Activated T-helper 17 cell treated with anti-CD3 and anti-CD28 coated beads, Interleukin-2, amount 50 U/mL, for 72 hours (primary cell): ENCODE measurements around the gene DUSP1. TPM values are rescaled to one million over a fixed set of nuclear protein-coding genes. Genes with fewer than 3 reads are reported as not detected.

Source experiments
- ATAC-seq: fragments of 150-1000 bp; cut with Tn5 transposase; replicated peaks from 2 replicates; pipeline ENCODE4 v1.10.0; 2021; ENCODE audit warnings: mild to moderate bottlenecking, moderate library complexity
- H3K27ac Mint-ChIP-seq: one replicate; pipeline ENCODE4 v1.8.0; 2022; ENCODE audit warnings: mixed read lengths
- H3K27me3 Mint-ChIP-seq: one replicate; pipeline ENCODE4 v1.8.0; 2022; ENCODE audit warnings: mixed read lengths
- H3K36me3 Mint-ChIP-seq: one replicate; pipeline ENCODE4 v1.8.0; 2022; ENCODE audit warnings: low read depth, mild to moderate bottlenecking, mixed read lengths
- H3K4me1 Mint-ChIP-seq: one replicate; pipeline ENCODE4 v1.8.0; 2022; ENCODE audit warnings: mixed read lengths
- H3K4me3 Mint-ChIP-seq: one replicate; pipeline ENCODE4 v1.8.0; 2022; ENCODE audit warnings: mild to moderate bottlenecking, mixed read lengths
- H3K9me3 Mint-ChIP-seq: one replicate; pipeline ENCODE4 v1.8.0; 2022; ENCODE audit warnings: mixed read lengths
- total RNA-seq, 2 donors: library from RNA; stranded (reverse); gene quantifications; one replicate each; pipeline ENCODE4 v1.2.3, GENCODE V29; 2022

The DUSP1 gene
- total RNA-seq, 2 donors from 2014 or later = 18.3 to 24.6 TPM

DNA sequence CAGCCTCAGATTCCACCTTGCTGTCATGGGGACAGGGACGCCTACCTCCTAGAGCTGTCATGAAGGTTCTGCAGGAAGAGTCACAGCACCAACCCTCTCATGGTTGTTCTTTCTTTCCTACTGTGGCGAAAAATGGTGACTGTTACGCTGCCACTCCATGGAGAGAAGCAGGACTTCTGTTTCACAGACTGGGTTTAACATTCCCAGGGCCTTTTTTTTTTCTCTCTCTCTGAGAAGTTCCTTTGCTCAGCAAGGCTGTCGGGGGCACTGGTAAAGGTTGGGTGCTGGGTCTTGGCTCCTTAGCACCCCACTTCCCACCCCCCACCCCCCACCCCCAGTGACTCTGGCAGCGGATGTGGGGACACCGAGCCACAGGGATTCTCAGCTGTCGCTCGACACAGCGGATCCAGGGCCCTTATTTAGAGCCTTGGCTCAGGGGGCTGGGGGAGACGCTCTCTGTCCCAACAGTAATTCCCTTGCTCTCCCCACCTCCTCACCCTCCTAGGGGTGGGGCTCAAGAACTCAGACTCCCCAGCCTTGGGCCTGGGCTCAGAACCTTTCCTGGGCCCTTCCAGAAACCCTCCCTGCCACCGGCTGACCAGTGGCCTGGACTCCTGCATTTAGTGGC, 34.4 kb downstream of the DUSP1 start:
- Mint-ChIP-seq H3K4me1 (peaks cover 5% of the 10 kb centered on the region), H3K27ac (no peak overlapping the region), H3K9me3 (no peaks in the 10 kb centered on the region), H3K27me3 (no peaks in the 10 kb centered on the region), H3K4me3 (no peak overlapping the region), H3K36me3 (no peaks in the 10 kb centered on the region)
- ATAC-seq = no peak

DNA sequence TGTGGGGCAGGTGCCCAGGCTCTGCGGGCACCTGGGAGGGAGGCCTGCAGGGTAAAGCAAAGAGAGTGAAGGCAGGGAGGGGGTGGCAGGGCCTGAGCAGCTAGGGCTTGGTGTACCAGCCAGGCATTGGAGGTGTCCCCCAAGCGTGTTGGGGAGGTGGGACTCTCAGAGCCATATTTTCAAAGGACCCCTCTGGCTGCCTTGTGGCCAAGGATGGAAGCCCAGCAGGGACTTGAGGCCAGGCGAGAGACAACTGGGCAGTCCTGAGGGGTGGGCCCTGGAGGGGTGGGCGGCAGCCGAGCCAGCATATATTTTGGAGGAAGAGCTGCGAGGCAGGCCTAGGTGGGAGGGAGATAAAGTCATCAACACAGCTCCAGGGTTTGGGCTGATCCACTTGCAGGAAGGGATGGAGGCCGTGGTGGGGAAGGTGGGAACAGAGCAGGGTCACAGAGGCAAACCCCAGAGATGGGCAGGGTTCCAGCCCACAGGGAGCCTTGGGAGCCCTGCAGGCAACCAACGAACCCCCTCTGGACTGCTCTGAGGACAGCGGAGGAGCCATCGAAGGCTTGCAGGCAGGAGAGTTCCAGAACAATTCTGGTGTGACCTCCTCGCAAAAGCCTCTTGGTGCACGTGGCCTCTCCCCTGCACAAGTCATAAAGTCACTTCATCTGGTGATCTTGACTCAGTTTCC, 35.7 kb downstream of the DUSP1 start:
- no peaks in the 10 kb centered on the region for H3K27me3 Mint-ChIP-seq
- no peaks in the 10 kb centered on the region for H3K36me3 Mint-ChIP-seq
- H3K4me1 Mint-ChIP-seq = no peaks in the 10 kb centered on the region
- no peak for ATAC-seq
- H3K27ac Mint-ChIP-seq = no peak overlapping the region
- H3K9me3 Mint-ChIP-seq = no peaks in the 10 kb centered on the region
- H3K4me3 Mint-ChIP-seq = no peak overlapping the region

DNA sequence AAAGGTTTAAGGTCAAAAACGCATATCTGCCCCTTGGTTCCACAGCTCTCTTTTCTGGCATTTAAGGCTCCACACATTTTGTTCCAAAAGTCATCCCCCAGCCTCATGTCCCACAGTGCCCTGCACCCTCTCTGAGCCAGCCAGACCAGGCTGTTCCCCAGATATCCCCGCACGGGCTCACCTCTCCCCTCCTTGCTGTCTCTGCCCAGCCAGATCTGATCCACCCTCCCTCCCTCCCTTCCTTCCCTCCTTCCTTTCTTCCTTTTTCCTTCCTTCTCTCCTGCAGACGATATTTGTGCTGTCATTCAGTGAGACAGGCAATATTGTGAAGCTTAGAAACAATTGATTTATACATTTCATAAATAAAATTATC, 37.0 kb downstream of the DUSP1 start:
- Mint-ChIP-seq H3K36me3 (no peaks in the 10 kb centered on the region), H3K9me3 (no peaks in the 10 kb centered on the region), H3K4me1 (no peaks in the 10 kb centered on the region), H3K27me3 (no peaks in the 10 kb centered on the region), H3K27ac (no peak overlapping the region), H3K4me3 (no peak overlapping the region)
- ATAC-seq = no peak

DNA sequence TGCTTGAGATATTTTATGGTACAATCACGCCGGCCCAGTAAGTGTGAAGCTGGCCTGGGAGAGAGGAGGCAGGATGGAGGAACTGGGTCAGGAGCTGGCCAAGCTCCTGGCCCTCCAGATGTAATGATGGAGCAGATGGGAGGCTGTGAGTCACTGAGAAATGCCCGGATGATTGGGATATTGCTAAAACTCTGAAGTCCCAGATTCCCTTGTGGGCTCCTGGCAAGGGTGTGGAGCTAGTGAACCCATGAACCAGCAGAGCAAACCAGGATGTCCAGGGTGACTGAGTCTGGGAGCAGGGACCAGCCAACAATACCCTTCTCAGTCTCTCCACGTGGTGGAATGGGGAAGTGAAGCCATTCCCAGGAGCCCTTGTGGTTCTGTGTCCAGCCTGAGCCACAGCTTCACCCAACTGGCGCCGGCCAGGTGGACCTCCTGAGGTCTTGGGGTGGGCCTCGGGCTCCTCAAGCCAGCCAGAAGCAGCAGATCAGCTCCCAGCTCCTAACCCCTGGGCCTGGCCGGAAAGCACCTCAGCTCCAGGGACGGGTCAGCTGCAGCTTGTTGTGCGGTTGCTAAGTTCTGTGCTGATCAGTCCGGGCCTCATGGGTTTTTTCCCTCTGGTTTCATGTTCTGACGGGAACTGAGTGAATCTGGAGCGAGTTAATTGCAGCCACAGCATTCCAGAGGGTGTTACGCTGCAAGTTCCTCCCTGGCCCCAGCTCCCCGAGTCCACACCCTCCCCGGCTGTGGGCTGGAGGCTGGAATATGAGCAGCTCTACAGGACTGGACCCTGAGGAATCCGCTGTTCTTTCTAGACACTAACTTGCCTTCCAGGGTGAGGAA, 37.6 kb downstream of the DUSP1 start:
- Mint-ChIP-seq H3K27me3 (no peaks in the 10 kb centered on the region), H3K9me3 (no peaks in the 10 kb centered on the region), H3K4me1 (no peaks in the 10 kb centered on the region), H3K4me3 (no peak overlapping the region), H3K36me3 (no peaks in the 10 kb centered on the region), H3K27ac (peak overlapping the region; percentile 14)
- ATAC-seq = no peak

DNA sequence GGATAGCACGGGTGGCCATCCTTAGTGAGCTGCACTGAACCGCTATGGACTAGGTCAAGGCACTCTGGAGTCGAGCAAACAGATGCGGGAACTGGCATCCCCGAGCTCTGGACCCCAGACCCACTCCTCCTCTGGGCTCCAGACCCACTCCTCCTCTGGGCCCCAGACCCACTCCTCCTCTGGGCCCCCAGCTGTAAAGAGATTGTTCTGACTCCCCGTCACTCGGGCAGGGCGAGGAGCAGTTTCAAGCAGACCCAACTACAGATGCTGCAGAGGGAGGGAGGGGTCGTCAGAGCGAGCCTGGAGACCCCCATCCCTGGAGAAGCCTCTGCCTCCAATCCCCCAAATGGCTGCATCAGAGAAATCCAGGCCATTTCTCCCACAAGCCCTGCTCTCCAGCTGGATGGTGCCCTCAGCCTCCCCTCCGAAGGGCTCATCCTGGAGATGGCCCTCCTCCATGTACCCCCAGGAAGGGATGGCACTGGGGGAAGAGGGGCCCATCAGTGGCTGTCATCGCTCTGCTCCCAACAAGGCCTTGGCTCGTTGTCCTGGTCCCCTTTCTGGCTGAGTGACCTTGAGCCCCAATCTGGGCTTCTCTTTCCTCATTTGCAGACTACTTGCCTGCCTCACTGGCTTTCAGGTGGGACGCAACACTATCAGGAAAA, 38.7 kb downstream of the DUSP1 start:
- Mint-ChIP-seq H3K36me3 (no peaks in the 10 kb centered on the region), H3K4me1 (no peaks in the 10 kb centered on the region), H3K9me3 (no peaks in the 10 kb centered on the region), H3K27ac (peak overlapping the region; percentile 14), H3K27me3 (no peaks in the 10 kb centered on the region), H3K4me3 (no peak overlapping the region)
- no peak for ATAC-seq

DNA sequence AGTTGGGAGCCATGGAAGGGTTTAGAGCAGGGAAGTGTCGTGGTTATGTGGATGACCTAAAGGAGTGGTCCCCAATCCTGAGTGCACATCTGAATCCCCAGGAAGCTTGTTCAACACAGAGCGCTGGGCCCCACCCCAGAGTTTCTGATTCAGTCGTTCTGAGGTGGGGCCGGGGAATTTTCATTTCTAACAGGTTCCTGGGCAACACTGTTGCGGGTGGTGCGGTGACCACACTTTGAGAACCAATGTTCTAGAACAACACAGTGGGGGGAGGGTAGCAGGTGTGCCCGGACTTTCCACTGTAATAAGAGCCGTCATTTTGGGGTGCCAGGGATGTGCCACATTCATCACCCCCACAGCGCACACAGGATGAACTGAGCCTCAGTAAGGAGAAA, 39.3 kb downstream of the DUSP1 start:
- no peaks in the 10 kb centered on the region for H3K27me3 Mint-ChIP-seq
- peak overlapping the region; percentile 11 for H3K4me3 Mint-ChIP-seq
- H3K36me3 Mint-ChIP-seq = no peaks in the 10 kb centered on the region
- ATAC-seq = peak; percentile 56
- no peaks in the 10 kb centered on the region for H3K9me3 Mint-ChIP-seq
- peak overlapping the region; percentile 38 for H3K27ac Mint-ChIP-seq
- no peaks in the 10 kb centered on the region for H3K4me1 Mint-ChIP-seq

DNA sequence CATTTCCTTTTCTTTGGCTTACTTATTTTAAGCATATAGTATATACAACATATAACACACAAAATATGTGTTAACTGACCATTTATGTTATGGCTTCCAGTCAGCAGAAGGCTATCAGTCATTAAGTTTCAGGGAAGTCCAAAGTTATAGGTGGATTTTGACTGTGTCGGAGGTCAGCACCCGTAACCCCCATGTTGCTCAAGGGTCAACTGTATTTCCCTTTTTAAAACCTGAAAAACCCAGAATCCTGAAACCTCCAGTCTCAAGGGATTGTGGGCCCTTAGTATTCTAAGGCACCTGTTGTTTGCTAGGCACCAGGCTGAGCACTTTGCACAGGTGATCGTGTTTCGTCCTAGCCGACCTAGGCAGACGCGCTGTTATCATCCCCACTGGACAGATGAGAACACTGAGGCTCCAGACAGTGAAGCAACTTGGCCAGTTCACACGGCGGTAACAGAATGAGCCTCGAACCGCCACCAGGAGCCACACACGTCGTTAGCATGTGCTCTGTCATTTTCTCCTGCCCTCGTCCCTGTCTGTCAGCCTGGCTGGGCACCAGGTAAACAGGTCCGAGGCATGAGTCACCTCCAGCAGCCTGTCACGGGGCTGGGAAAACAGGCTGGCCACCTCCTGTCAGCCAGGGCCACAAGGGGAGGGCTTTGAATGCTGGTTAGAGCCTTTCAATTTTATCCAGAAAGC, 39.9 kb downstream of the DUSP1 start:
- Mint-ChIP-seq H3K27ac (peak overlapping the region; percentile 38), H3K9me3 (no peaks in the 10 kb centered on the region), H3K36me3 (no peaks in the 10 kb centered on the region), H3K4me1 (no peaks in the 10 kb centered on the region), H3K4me3 (peak overlapping the region; percentile 11), H3K27me3 (no peaks in the 10 kb centered on the region)
- ATAC-seq = peak; percentile 67

DNA sequence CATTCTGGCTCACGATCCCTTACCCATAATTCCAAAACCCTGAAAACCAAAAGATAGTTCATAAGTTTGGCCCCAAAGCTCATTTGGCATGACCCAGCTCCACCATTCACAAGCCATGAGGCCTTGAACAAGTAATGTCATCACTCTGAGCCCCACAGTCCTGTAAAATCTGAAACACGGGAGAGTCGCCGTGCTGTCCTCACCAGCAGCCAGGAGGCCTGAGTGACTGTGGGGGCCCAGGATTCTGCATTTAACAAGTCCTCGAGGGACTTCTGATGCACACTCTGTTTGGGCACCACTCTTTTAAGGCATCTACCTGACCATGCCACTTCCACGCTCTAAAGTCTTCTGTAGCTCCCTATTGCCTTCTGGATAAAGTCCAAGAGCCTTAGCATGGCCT, 40.8 kb downstream of the DUSP1 start:
- Mint-ChIP-seq H3K4me3 (no peak overlapping the region), H3K36me3 (no peaks in the 10 kb centered on the region), H3K4me1 (no peaks in the 10 kb centered on the region), H3K27ac (no peak overlapping the region), H3K9me3 (no peaks in the 10 kb centered on the region), H3K27me3 (no peaks in the 10 kb centered on the region)
- no peak for ATAC-seq

DNA sequence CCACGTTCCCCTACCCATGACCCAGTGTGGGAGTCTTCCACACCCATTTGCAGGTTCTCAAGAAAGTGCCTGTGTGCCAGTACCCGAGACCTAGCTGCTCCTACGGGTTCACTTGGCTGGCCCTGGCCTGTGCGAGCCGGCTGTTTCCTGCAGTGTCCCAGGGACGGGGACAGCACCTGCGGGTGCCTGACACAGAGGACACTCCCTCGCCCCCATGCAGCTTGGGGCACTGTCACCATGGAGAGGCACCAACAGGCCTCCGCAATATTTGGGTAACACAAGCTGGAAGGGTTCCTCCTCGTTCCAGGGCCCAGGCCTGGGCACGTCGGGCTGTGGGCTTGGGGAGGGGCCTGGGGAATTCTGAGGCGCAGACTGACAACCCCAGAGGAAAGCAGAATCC, 41.4 kb downstream of the DUSP1 start:
- no peak for ATAC-seq
- Mint-ChIP-seq H3K27me3 (no peaks in the 10 kb centered on the region), H3K27ac (no peak overlapping the region), H3K4me3 (no peak overlapping the region), H3K4me1 (no peaks in the 10 kb centered on the region), H3K9me3 (no peaks in the 10 kb centered on the region), H3K36me3 (no peaks in the 10 kb centered on the region)

DNA sequence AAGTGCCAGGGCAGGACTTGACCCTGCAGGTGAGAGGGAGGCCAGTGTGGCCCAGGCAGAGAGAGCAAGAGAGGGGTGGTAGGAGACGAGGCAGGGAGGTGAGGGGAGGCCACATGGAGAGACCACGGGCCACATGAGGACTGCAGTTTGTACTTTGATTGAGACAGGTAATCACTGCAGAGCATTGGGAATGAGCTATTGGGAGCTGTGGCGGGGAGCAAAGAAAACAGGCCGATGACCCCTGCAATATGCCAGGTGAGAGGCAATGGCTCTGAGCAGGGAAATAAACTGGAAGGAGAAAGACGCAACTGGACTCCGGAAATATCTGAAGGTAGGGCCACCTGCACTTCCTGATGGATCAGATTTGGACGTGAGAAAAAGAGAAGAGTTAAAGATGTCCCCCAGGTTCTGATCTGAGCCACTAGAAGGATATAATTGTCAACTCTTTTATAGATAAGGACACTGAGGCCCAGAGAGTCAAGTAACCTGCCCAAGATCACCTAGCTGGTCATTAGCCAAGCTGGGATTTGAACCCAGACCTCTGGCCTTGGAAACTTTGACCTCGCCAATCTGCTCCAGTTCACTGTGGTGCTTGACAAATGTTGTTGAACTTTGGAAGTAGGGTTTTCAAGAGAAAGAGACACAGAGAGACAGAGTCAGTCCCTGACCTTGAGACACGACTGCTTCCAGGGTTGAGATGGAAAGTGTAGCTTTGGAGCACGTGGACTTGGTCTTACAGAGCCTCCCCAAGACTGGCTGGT, 42.3 kb downstream of the DUSP1 start:
- peak overlapping the region; percentile 59 for H3K27ac Mint-ChIP-seq

DNA sequence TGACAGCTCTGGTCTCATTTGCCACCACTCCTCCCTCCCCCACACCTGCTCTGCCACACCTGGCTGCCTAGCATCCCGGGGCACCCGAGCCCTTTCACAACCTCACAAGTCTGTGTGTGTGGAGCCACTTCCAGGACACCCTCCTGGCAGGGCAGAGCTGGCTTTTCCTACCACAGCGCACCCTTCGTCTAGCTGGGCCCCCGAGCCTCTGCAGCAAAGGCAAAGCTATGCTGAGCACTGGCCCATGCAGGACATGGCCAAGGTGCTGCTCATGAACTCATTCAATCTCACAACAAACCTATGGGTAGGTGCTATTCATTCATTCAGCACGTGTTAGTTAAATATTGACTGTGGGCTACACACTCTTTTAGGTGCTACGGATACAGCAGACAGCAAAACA, 43.4 kb downstream of the DUSP1 start:
- no peaks in the 10 kb centered on the region for H3K9me3 Mint-ChIP-seq
- no peak for ATAC-seq
- H3K27ac Mint-ChIP-seq = peak overlapping the region; percentile 59
- H3K4me1 Mint-ChIP-seq = no peaks in the 10 kb centered on the region
- H3K4me3 Mint-ChIP-seq = no peak overlapping the region
- no peaks in the 10 kb centered on the region for H3K27me3 Mint-ChIP-seq
- H3K36me3 Mint-ChIP-seq = no peaks in the 10 kb centered on the region

More for the DNA sequence above, 42.3 kb downstream of the DUSP1 start:
- no peaks in the 10 kb centered on the region for H3K36me3 Mint-ChIP-seq
- no peak for ATAC-seq
- no peak overlapping the region for H3K4me3 Mint-ChIP-seq
- no peaks in the 10 kb centered on the region for H3K4me1 Mint-ChIP-seq
- no peaks in the 10 kb centered on the region for H3K27me3 Mint-ChIP-seq
- H3K9me3 Mint-ChIP-seq = no peaks in the 10 kb centered on the region

DNA sequence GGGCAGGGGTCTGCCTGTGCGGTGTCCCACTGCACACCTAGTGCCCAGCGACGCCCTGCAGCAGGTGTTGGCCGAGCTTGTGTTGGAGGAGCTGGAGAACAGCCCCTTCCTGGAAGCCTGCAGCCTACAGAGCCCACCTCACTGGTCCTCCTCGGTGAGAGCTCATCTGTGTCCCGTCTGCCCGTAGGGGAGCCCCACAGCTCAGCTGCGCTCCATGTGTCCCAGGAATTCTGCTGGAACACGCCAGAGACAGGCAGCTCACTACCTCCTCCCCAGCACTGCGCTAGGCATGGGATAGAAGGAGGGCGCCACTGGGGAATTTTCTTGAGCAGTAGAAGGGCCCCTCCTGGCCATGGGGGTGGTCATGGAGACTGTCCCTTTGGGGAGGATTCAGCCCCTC, 44.0 kb downstream of the DUSP1 start:
- H3K4me3 Mint-ChIP-seq = no peak overlapping the region
- no peaks in the 10 kb centered on the region for H3K4me1 Mint-ChIP-seq
- no peaks in the 10 kb centered on the region for H3K27me3 Mint-ChIP-seq
- no peaks in the 10 kb centered on the region for H3K9me3 Mint-ChIP-seq
- H3K36me3 Mint-ChIP-seq = no peaks in the 10 kb centered on the region
- ATAC-seq = no peak
- peak overlapping the region; percentile 53 for H3K27ac Mint-ChIP-seq

DNA sequence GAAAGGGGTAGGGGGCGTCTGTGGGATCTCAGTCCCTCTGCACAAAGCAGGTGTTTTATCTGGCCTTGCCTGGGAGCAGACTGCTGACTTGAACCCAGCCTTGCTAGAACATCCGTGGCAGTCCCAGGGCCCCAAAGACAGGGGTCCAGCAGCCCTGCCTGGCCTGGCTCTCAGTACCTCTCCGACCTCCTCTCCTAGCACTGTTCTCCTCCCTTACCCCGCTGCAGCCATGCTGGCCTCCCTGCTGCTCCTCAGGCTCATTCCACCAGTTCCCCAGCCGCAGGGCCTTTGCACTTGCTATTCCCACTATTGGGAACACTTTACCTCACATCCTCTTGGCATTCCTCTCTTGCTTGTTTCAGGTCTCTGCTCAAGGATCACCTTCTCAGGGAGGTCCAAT, 45.2 kb downstream of the DUSP1 start:
- Mint-ChIP-seq H3K4me3 (no peak overlapping the region), H3K27ac (no peak overlapping the region), H3K4me1 (no peaks in the 10 kb centered on the region), H3K36me3 (no peaks in the 10 kb centered on the region), H3K27me3 (no peaks in the 10 kb centered on the region), H3K9me3 (no peaks in the 10 kb centered on the region)
- ATAC-seq = no peak
